Stimulated activated naive CD4-positive, alpha-beta T cell (primary cell): Measurements from ENCODE around the gene FHIT.
A peak's percentile ranks its signal among the peaks of the same experiment; 100 is the strongest.

ENCODE experiments used
- DNase-seq, 6 experiments: peaks; one replicate each; lab custom pipeline; 2025; lab: John Stamatoyannopoulos, UW

The FHIT gene

GRCh38 chr3:60277361-60277800, 973.9 kb downstream of the FHIT start:
- DNase-seq, result no peak

GRCh38 chr3:60276615-60277014, 974.6 kb downstream of the FHIT start:
- DNase-seq, result no peak

- DNase-seq, result no peak
Measured at GRCh38 chr3:60274646-60275045, 976.6 kb downstream of the FHIT start.

- no peak for DNase-seq
Measured at GRCh38 chr3:60274098-60274497, 977.2 kb downstream of the FHIT start.

GRCh38 chr3:60269829-60270266, 981.4 kb downstream of the FHIT start:
- no peak for DNase-seq

GRCh38 chr3:60269377-60269776, 981.9 kb downstream of the FHIT start:
- DNase-seq, result no peak

GRCh38 chr3:60268123-60268522, 983.1 kb downstream of the FHIT start:
- no peak for DNase-seq

GRCh38 chr3:60266444-60266843, 984.8 kb downstream of the FHIT start:
- DNase-seq, result no peak

- DNase-seq, result no peak
Measured at GRCh38 chr3:60263191-60263590, 988.1 kb downstream of the FHIT start.

- DNase-seq, result peak in 3 of 6 experiments; percentile 3 to 42 (median 38)
Measured at GRCh38 chr3:60262546-60262945, 988.7 kb downstream of the FHIT start.

GRCh38 chr3:60260546-60260945, 990.7 kb downstream of the FHIT start:
- no peak for DNase-seq

- no peak for DNase-seq
Measured at GRCh38 chr3:60250810-60251209, 1000.4 kb downstream of the FHIT start.

GRCh38 chr3:60250206-60250605, 1001.0 kb downstream of the FHIT start:
- DNase-seq, result no peak

- DNase-seq, result no peak
Measured at GRCh38 chr3:60246361-60246760, 1004.9 kb downstream of the FHIT start.

- no peak for DNase-seq
Measured at GRCh38 chr3:60243456-60243855, 1007.8 kb downstream of the FHIT start.

- no peak for DNase-seq
Measured at GRCh38 chr3:60240492-60240891, 1010.8 kb downstream of the FHIT start.

- no peak for DNase-seq
Measured at GRCh38 chr3:60238550-60238949, 1012.7 kb downstream of the FHIT start.

- no peak for DNase-seq
Measured at GRCh38 chr3:60229502-60229901, 1021.8 kb downstream of the FHIT start.

- DNase-seq, result no peak
Measured at GRCh38 chr3:60228823-60229222, 1022.4 kb downstream of the FHIT start.

- DNase-seq, result no peak
Measured at GRCh38 chr3:60226912-60227311, 1024.3 kb downstream of the FHIT start.

GRCh38 chr3:60225848-60226247, 1025.4 kb downstream of the FHIT start:
- no peak for DNase-seq

GRCh38 chr3:60220768-60221167, 1030.5 kb downstream of the FHIT start:
- no peak for DNase-seq

GRCh38 chr3:60219501-60219900, 1031.8 kb downstream of the FHIT start:
- no peak for DNase-seq

GRCh38 chr3:60217156-60217911, 1033.9 kb downstream of the FHIT start:
- no peak for DNase-seq
